B cell (primary cell): ENCODE measurements around the gene GBX1. TPM values are rescaled to one million over a fixed set of nuclear protein-coding genes. Genes with fewer than 3 reads are reported as not detected.

ENCODE experiments used
- polyA plus RNA-seq: library from polyadenylated mRNA; depleted of rRNA; stranded (reverse); fragments of >200 nt; gene quantifications from 2 replicates; pipeline ENCODE4 v1.2.3, GENCODE V29; 2012
- total RNA-seq, 2 donors: library from RNA; stranded (reverse); fragments of 120-200 nt in 1 of 2; gene quantifications; 1 replicate in 1 of 2; 2 replicates in 1 of 2; pipeline versions ENCODE4 v1.2.3 to v1.2.4, GENCODE V29; 2013 to 2022

The GBX1 gene
- total and polyA plus RNA-seq, 2 donors (not counting 1 experiment from before 2014, with no cell fraction given): not detected

Other genes starting within 250 kb of the GBX1 start
- 0.86 and 0.87 TPM in 2 replicates for gene KCNH2, start 189.4 kb downstream of the GBX1 start, total RNA-seq
- gene KCNH2, start 189.4 kb downstream of the GBX1 start, polyA plus RNA-seq: 2.0 and 2.7 TPM in 2 replicates
- gene NOS3, start 176.7 kb downstream of the GBX1 start, total RNA-seq: 0.39 TPM in 1 of 2 replicates, not detected in the other
- 0.54 and 0.75 TPM in 2 replicates for gene NOS3, start 176.7 kb downstream of the GBX1 start, polyA plus RNA-seq
- gene ATG9B, start 143.2 kb downstream of the GBX1 start, total RNA-seq: 4.2 and 5.1 TPM in 2 replicates
- 7.2 and 10.2 TPM in 2 replicates for gene ATG9B, start 143.2 kb downstream of the GBX1 start, polyA plus RNA-seq
- 64.7 and 69.7 TPM in 2 replicates for gene ABCB8, start 139.2 kb downstream of the GBX1 start, total RNA-seq
- gene ABCB8, start 139.2 kb downstream of the GBX1 start, polyA plus RNA-seq: 29.5 and 41.4 TPM in 2 replicates
- gene ASIC3, start 119.2 kb downstream of the GBX1 start, total RNA-seq: 2.9 and 4.8 TPM in 2 replicates
- 5.0 and 6.3 TPM in 2 replicates for gene ASIC3, start 119.2 kb downstream of the GBX1 start, polyA plus RNA-seq
- 8.2 and 8.9 TPM in 2 replicates for gene CDK5, start 109.8 kb downstream of the GBX1 start, total RNA-seq
- gene CDK5, start 109.8 kb downstream of the GBX1 start, polyA plus RNA-seq: 4.5 and 8.4 TPM in 2 replicates
- 106 and 113 TPM in 2 replicates for gene SLC4A2, start 108.1 kb downstream of the GBX1 start, total RNA-seq
- 82.8 and 103 TPM in 2 replicates for gene SLC4A2, start 108.1 kb downstream of the GBX1 start, polyA plus RNA-seq
- 119 and 120 TPM in 2 replicates for gene FASTK, start 86.9 kb downstream of the GBX1 start, total RNA-seq
- gene FASTK, start 86.9 kb downstream of the GBX1 start, polyA plus RNA-seq: 251 and 258 TPM in 2 replicates
- gene TMUB1, start 84.2 kb downstream of the GBX1 start, total RNA-seq: 44.4 and 49.2 TPM in 2 replicates
- gene TMUB1, start 84.2 kb downstream of the GBX1 start, polyA plus RNA-seq: 81.9 and 102 TPM in 2 replicates
- gene AGAP3, start 81.2 kb downstream of the GBX1 start, total RNA-seq: 20.2 and 21.1 TPM in 2 replicates
- gene AGAP3, start 81.2 kb downstream of the GBX1 start, polyA plus RNA-seq: 15.2 and 22.3 TPM in 2 replicates
- not detected in 2 replicates for gene ASB10, start 19.6 kb upstream of the GBX1 start, total RNA-seq
- not detected in 2 replicates for gene ASB10, start 19.6 kb upstream of the GBX1 start, polyA plus RNA-seq
- 3.1 and 4.2 TPM in 2 replicates for gene H2BK1, start 42.8 kb upstream of the GBX1 start, total RNA-seq
- gene H2BK1, start 42.8 kb upstream of the GBX1 start, polyA plus RNA-seq: not detected in 2 replicates
- 27.1 and 30.2 TPM in 2 replicates for gene ABCF2, start 59.5 kb upstream of the GBX1 start, total RNA-seq
- 12.5 and 16.1 TPM in 2 replicates for gene ABCF2, start 59.5 kb upstream of the GBX1 start, polyA plus RNA-seq
- gene CHPF2, start 64.8 kb upstream of the GBX1 start, total RNA-seq: 39.4 and 44.0 TPM in 2 replicates
- 28.8 and 39.9 TPM in 2 replicates for gene CHPF2, start 64.8 kb upstream of the GBX1 start, polyA plus RNA-seq
- gene SMARCD3, start 81.0 kb upstream of the GBX1 start, total RNA-seq: 0.29 TPM in 1 of 2 replicates, not detected in the other
- gene SMARCD3, start 81.0 kb upstream of the GBX1 start, polyA plus RNA-seq: 1.0 and 1.4 TPM in 2 replicates
- gene NUB1, start 174.1 kb upstream of the GBX1 start, total RNA-seq: 95.4 and 104 TPM in 2 replicates
- 55.0 and 65.2 TPM in 2 replicates for gene NUB1, start 174.1 kb upstream of the GBX1 start, polyA plus RNA-seq
- gene WDR86, start 242.3 kb upstream of the GBX1 start, total RNA-seq: 1.4 and 1.7 TPM in 2 replicates
- 1.5 and 2.4 TPM in 2 replicates for gene WDR86, start 242.3 kb upstream of the GBX1 start, polyA plus RNA-seq